ENCODE results near the gene LHX3.
"Not testable (repeated sequence)": the region's sequence is repeated elsewhere in the genome, so short reads cannot be mapped to it uniquely, and the experiment has no call there.

The LHX3 gene

DNA sequence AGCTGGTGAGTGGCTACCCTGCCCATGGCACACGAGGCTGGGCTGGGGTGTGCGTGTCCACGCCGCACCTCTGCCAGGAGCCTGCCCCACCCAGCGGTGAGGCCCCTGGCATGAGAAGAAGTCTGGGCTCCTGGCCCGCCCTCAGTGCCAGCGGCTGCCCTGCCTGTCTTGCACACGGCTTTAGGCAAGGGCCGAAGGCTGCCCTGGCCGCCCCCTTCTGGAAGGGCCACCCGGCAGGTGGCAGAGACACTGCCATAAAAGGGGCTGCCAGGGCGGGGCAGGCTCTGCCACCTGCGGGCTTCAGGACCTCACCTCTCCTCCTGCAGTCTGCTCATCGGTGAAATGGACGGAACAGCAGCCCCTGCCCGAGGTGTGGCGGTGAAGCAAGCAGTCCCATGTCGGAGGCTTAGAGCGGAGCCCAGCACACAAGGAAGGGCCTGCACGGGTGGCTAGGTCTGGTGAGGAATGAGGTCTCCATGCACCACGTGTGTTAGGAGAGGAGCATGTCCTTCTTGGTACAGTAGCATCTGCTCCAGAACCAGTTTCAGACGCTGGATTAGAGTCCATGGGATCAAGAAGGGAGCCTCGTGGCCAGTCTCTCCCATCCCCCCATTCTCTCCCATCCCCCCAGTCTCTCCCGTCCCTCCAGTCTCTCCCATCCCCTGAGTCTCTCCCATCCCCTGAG, 51.4 kb downstream of the LHX3 start:
- peak; percentile 6 for ATAC-seq
- no peak for DNase-seq

GRCh38 chr9:136152931-136153330, 52.0 kb downstream of the LHX3 start:
- ATAC-seq (peak; percentile 24), DNase-seq (no peak)

DNA sequence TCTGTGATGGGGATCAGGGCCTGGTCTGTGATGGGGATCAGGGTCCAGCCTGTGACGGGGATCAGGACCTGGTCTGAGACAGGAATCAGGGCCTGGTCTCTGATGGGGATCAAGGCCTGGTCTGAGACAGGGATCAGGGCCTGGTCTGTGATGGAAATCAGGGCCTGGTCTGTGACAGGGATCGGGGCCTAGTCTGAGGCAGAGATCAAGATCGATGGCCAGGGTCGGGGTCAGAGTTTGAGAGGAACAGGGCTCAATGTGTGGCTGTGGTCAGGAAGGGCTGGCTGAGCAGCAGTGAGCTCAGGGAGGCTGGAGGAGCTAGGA, 52.4 kb downstream of the LHX3 start:
- DNase-seq: no peak
- ATAC-seq: no peak

- no peak for DNase-seq
- no peak for ATAC-seq
Measured at GRCh38 chr9:136151848-136152542, 52.9 kb downstream of the LHX3 start.

DNA sequence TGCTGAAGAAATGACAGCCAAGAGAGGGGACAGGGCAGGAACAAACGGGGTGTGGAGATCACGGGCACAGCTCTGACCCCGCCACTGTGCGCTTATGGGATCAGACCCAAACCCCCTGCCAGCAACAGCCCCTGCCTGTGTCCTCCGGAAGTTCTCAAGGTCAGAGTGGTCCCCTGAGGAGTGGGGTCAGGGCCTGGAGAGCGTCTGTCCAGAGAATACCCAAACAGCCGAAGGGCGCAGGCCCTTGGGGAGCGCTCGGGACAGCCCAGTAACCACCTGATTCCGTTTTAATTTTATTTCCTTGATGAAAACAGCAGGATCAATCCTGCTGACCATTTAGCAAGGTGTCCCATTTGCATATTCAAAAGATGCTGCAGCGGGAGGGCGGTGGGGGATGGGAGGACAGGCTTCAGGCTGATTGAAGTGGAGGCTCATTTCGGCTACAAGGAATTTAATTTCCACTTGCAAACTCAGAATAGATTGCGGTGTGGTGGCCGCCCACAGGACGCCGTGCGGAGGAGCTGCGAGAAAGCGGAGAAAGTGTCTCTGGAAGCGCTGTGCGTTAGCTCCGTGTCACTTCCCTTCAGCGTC, 53.6 kb downstream of the LHX3 start:
- DNase-seq: no peak
- ATAC-seq: no peak

- not testable (repeated sequence) for ATAC-seq, DNase-seq
Measured at GRCh38 chr9:136150664-136151213, 54.2 kb downstream of the LHX3 start.

GRCh38 chr9:136149853-136150252, 55.1 kb downstream of the LHX3 start:
- no peak for ATAC-seq

GRCh38 chr9:136149337-136149736, 55.6 kb downstream of the LHX3 start:
- DNase-seq (no peak), ATAC-seq (no peak)

More at GRCh38 chr9:136149853-136150252, 55.1 kb downstream of the LHX3 start:
- no peak for DNase-seq

DNA sequence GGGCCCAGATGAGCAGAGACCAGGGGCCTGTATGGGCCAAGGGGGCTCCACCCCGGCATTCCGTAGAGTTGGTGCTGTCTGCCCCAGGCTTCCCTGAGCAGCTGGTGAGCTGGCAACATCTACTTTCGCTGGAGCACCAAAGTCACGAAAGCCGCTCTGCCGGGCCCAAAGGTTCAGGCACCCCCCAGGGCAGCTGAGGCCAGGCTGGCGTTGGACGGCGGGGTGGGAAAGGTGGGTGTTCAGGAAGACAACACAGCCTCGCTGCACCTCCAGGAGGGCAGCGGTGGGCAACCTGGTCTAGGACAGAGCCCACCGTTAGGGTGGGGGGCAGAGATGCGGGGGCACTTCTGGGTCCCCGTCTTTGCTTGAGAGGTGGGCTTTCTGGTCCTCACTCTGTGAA, 56.2 kb downstream of the LHX3 start:
- DNase-seq: no peak
- no peak for ATAC-seq

DNA sequence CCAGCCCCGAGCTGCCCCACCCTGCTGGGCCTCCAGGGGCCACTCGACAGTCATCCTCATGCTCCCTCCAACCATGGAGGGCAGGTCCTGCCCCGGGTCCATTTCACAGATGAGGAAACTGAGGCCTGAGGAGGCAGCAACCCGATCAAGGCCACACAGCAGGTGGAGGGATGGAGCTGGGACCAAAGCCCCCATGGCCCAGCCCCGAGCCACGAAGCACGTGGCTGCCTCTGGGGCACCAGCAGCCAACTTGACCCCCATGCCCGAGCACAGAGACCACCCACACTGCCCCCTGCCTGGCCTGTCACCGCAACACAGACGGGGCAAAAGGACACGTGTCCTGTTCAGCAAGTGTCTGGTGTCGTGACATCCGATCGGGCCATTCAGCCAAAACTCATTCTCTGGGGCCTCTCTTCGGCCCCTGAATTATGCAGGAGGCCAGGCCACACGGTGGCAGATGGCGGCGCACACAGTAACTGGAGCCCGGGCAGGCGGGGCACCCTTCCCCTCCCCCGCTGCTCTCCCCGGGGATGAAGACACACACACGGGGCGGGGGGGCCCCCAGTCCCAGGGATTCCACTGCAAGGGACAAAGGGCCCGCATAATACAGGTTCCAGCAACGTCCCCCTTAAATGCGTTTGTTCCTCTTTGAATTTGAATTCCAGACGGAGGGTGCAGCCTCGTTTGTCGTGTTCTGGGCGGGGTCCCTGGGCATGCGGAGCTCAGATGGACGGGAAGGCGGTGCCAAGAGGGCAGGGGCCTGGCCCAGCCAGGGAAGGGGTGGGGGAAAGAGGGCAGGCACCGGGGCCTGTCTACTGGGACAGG, 56.8 kb downstream of the LHX3 start:
- ATAC-seq: no peak
- no peak for DNase-seq

GRCh38 chr9:136147038-136147889, 57.7 kb downstream of the LHX3 start:
- no peak for ATAC-seq
- DNase-seq: no peak

Data from stimulated activated naive CD8-positive, alpha-beta T cell treated with anti-CD3 and anti-CD28 coated beads, Interleukin-15, Interleukin-2, amounts not matched to agents 100 U/mL and 50 U/mL, for 24 hours (primary cell).